Adrenal gland (tissue), 5 donors: Measurements from ENCODE around the gene B3GNT2.

Experiments
- POLR2A ChIP-seq, 2 donors: fragments of 450-650 bp; IDR thresholded peaks; one replicate each; pipeline ENCODE4 v1.6.1; 2017; ENCODE audit warnings: antibody characterized with exemption in 2 of 2, mild to moderate bottlenecking in 2 of 2, moderate library complexity in 1 of 2
- TF ChIP-seq, protein P1 (sequence below), 6 experiments: fragments of 450-650 bp in 4 of 6; fragments of 200-600 bp in 2 of 6; sonication (generic) in 1 of 6; IDR thresholded peaks; 1 replicate in 5 of 6; 2 replicates in 1 of 6; pipeline versions ENCODE4 v1.5.1 to v1.8.0; 2016 to 2021; ENCODE audit warnings: antibody characterized with exemption in 6 of 6, mild to moderate bottlenecking in 2 of 6, moderate library complexity in 1 of 6
- donor health status: DM: no; HTN: no; CAD: no.

DNA sequence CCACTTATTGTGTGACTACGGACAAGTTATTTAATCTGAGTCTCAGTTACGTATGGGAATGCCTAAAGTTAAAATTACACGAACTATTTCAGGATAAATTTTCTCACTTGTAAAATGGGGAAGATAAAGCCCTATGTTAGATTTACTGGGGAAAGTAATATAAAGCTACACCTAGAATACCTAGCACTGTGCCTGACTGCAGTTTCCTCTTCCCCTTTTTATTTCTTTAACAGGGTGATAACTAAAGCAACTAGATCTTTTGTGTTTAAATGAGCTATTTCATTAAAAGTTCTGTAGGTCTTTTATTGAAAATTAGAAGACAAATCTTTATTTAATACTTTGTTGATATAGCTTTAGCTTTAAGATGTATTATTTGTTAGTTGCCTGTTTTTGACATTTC is 5.0 kb downstream of the B3GNT2 start:
- TF ChIP-seq POLR2A (IDR thresholded peaks at IDR 0.05) = no peak
- TF ChIP-seq, protein P1, sequence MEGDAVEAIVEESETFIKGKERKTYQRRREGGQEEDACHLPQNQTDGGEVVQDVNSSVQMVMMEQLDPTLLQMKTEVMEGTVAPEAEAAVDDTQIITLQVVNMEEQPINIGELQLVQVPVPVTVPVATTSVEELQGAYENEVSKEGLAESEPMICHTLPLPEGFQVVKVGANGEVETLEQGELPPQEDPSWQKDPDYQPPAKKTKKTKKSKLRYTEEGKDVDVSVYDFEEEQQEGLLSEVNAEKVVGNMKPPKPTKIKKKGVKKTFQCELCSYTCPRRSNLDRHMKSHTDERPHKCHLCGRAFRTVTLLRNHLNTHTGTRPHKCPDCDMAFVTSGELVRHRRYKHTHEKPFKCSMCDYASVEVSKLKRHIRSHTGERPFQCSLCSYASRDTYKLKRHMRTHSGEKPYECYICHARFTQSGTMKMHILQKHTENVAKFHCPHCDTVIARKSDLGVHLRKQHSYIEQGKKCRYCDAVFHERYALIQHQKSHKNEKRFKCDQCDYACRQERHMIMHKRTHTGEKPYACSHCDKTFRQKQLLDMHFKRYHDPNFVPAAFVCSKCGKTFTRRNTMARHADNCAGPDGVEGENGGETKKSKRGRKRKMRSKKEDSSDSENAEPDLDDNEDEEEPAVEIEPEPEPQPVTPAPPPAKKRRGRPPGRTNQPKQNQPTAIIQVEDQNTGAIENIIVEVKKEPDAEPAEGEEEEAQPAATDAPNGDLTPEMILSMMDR (IDR thresholded peaks at IDR 0.05) = no peak
